Measurements from ENCODE around the gene KSR1.

GRCh38 chr17:27451906-27452305, 4.3 kb upstream of the KSR1 start:
- TF ChIP-seq CTCF (IDR thresholded peaks at IDR 0.05) (no peak), POLR2A (IDR thresholded peaks at IDR 0.05) (no peak)

All from uterus (tissue), 2 donors.